H1 (cell line): ENCODE results near the gene CDKN2A. TPM values are rescaled to one million over a fixed set of nuclear protein-coding genes. Genes with fewer than 3 reads are reported as not detected.

Experiments
- CTCF ChIA-PET: fragments of 300-600 bp; sonication (Branson Sonifier 250); formaldehyde crosslinking; loops from one replicate; lab custom pipeline; 2021; ENCODE audit not compliant: partially characterized antibody; lab: Charles Lee
- POLR2A ChIA-PET: fragments of 300-600 bp; sonication (Branson Sonifier 250); formaldehyde crosslinking; loops from one replicate; lab custom pipeline; 2021; ENCODE audit warnings: inconsistent platforms; ENCODE audit not compliant: partially characterized antibody; lab: Charles Lee
- DNase-seq, 2 experiments: peaks; one replicate each; pipeline versions ENCODE4 v3.0.0 to v3.0.0-alpha.2; 2010 to 2022; ENCODE audit warnings: low spot score in 2 of 2, low read depth in 1 of 2, mixed read lengths in 1 of 2
- FAIRE-seq: peaks from 2 replicates; lab custom pipeline; 2011; peaks lifted over from hg19 to GRCh38; lab: Jason Lieb, UNC
- H2AFZ ChIP-seq: 2 replicates; pipeline ENCODE4 v1.8.1; 2012; ENCODE audit warnings: low read length, inconsistent platforms
- H2AK5ac ChIP-seq: 2 replicates; pipeline ENCODE4 v1.6.1; 2013; ENCODE audit warnings: low read depth, low read length
- H2BK120ac ChIP-seq: replicated peaks from 2 replicates; pipeline ENCODE3; 2013; ENCODE audit warnings: low read depth, low read length, inconsistent platforms
- H2BK12ac ChIP-seq: 2 replicates; pipeline ENCODE4 v1.6.1; 2013; ENCODE audit warnings: low read depth, low read length
- H2BK15ac ChIP-seq: 2 replicates; pipeline ENCODE4 v1.6.1; 2013; ENCODE audit warnings: low read length
- H2BK20ac ChIP-seq: 2 replicates; pipeline ENCODE4 v1.6.1; 2013; ENCODE audit warnings: low read length
- H2BK5ac ChIP-seq: 2 replicates; pipeline ENCODE4 v1.6.1; 2013; ENCODE audit warnings: low read depth, low read length
- H3K14ac ChIP-seq: 2 replicates; pipeline ENCODE4 v1.6.1; 2013; ENCODE audit warnings: inconsistent platforms; ENCODE audit not compliant: insufficient read length
- H3K18ac ChIP-seq: 2 replicates; pipeline ENCODE4 v1.6.1; 2013; ENCODE audit warnings: low read length; ENCODE audit errors: extremely low read depth
- H3K23ac ChIP-seq: 2 replicates; pipeline ENCODE4 v1.6.1; 2013; ENCODE audit warnings: inconsistent platforms; ENCODE audit not compliant: insufficient read length
- H3K23me2 ChIP-seq: 2 replicates; pipeline ENCODE4 v1.6.1; 2013; ENCODE audit warnings: low read depth, low read length
- H3K27ac ChIP-seq: 2 replicates; pipeline ENCODE4 v1.6.1; 2011; ENCODE audit warnings: low read depth, low read length, inconsistent platforms
- H3K27me3 ChIP-seq, 4 experiments: replicated peaks in 1 of 4; 1 replicate in 1 of 4; 2 replicates in 3 of 4; pipeline versions ENCODE4 v1.6.1 to v1.8.1; 2011 to 2013; ENCODE audit warnings: low read length in 3 of 4, mild to moderate bottlenecking in 3 of 4, inconsistent platforms in 2 of 4, mixed read lengths in 2 of 4, moderate library complexity in 1 of 4; ENCODE audit not compliant: control insufficient read depth in 3 of 4, insufficient read depth in 3 of 4; ENCODE audit errors: extremely low read depth in 1 of 4
- H3K36me3 ChIP-seq, 4 experiments: 2 replicates each; pipeline versions ENCODE4 v1.6.1 to v1.8.1; 2011 to 2013; ENCODE audit warnings: mild to moderate bottlenecking in 4 of 4, low read length in 3 of 4, moderate library complexity in 2 of 4, control low read depth in 1 of 4, inconsistent platforms in 1 of 4; ENCODE audit not compliant: insufficient read depth in 4 of 4, control insufficient read depth in 2 of 4
- H3K4ac ChIP-seq: replicated peaks from 2 replicates; pipeline ENCODE3; 2013; ENCODE audit warnings: low read length, low read depth, mixed read lengths, inconsistent platforms; ENCODE audit not compliant: insufficient read length
- H3K4me1 ChIP-seq, 4 experiments: replicated peaks in 1 of 4; 1 replicate in 1 of 4; 2 replicates in 3 of 4; pipeline versions ENCODE4 v1.6.1 to v1.8.1; 2011 to 2013; ENCODE audit warnings: low read length in 3 of 4, inconsistent platforms in 2 of 4, mixed read lengths in 1 of 4; ENCODE audit not compliant: insufficient read depth in 4 of 4, control insufficient read depth in 3 of 4
- H3K4me2 ChIP-seq, 2 experiments: 2 replicates each; pipeline versions ENCODE4 v1.6.1 to v1.8.1; 2011 to 2013; ENCODE audit warnings: low read depth in 2 of 2, low read length in 2 of 2, control low read depth in 1 of 2, inconsistent platforms in 1 of 2, mild to moderate bottlenecking in 1 of 2; ENCODE audit not compliant: insufficient read depth in 1 of 2
- H3K4me3 ChIP-seq, 4 experiments: fragments of 200-600, 300-600 bp in 1 of 4; sonication (generic), shearing (Covaris generic), sonication (Bioruptor Twin) in 1 of 4; 2 replicates each; pipeline versions ENCODE4 v1.5.1 to v1.8.1; 2011 to 2016; ENCODE audit warnings: low read length in 4 of 4, low read depth in 3 of 4, control low read depth in 2 of 4, inconsistent platforms in 2 of 4, mild to moderate bottlenecking in 2 of 4, mixed read lengths in 1 of 4, moderate library complexity in 1 of 4; ENCODE audit not compliant: insufficient read depth in 2 of 4; ENCODE audit errors: extremely low read depth in 1 of 4
- H3K56ac ChIP-seq: replicated peaks from 2 replicates; pipeline ENCODE3; 2013; ENCODE audit warnings: low read depth, mild to moderate bottlenecking, mixed read lengths, low read length, inconsistent platforms; ENCODE audit not compliant: insufficient read length
- H3K79me1 ChIP-seq: 2 replicates; pipeline ENCODE4 v1.6.1; 2013; ENCODE audit warnings: low read depth, low read length, control low read depth
- H3K79me2 ChIP-seq, 2 experiments: 2 replicates each; pipeline versions ENCODE4 v1.6.1 to v1.8.1; 2012 to 2013; ENCODE audit warnings: low read length in 2 of 2, mild to moderate bottlenecking in 2 of 2, inconsistent platforms in 1 of 2; ENCODE audit not compliant: insufficient read depth in 2 of 2, control insufficient read depth in 1 of 2
- H3K9ac ChIP-seq, 4 experiments: replicated peaks in 1 of 4; 1 replicate in 1 of 4; 2 replicates in 3 of 4; pipeline versions ENCODE4 v1.6.1 to v1.8.1; 2011 to 2013; ENCODE audit warnings: low read depth in 3 of 4, low read length in 3 of 4, control low read depth in 2 of 4, mild to moderate bottlenecking in 2 of 4, moderate library complexity in 2 of 4, inconsistent platforms in 1 of 4; ENCODE audit errors: extremely low read depth in 1 of 4
- H3K9me3 ChIP-seq, 2 experiments: 2 replicates each; pipeline versions ENCODE4 v1.6.1 to v1.8.1; 2012 to 2013; ENCODE audit warnings: mild to moderate bottlenecking in 2 of 2, moderate library complexity in 2 of 2, control low read depth in 1 of 2, inconsistent platforms in 1 of 2, low read depth in 1 of 2, low read length in 1 of 2, mixed read lengths in 1 of 2; ENCODE audit not compliant: insufficient read depth in 2 of 2
- H4K20me1 ChIP-seq, 2 experiments: replicated peaks in 1 of 2; 2 replicates each; pipeline versions ENCODE3 to v1.8.1; 2011 to 2013; ENCODE audit warnings: inconsistent platforms in 2 of 2, low read length in 2 of 2, mild to moderate bottlenecking in 1 of 2; ENCODE audit not compliant: insufficient read depth in 2 of 2, control insufficient read depth in 1 of 2
- H4K5ac ChIP-seq: 2 replicates; pipeline ENCODE4 v1.6.1; 2013; ENCODE audit warnings: low read length, low read depth, mixed read lengths, inconsistent platforms; ENCODE audit not compliant: insufficient read length
- H4K8ac ChIP-seq: 2 replicates; pipeline ENCODE4 v1.8.0; 2013; ENCODE audit warnings: mild to moderate bottlenecking, moderate library complexity, low read length, inconsistent platforms; ENCODE audit not compliant: insufficient read depth; ENCODE audit errors: extremely low read depth
- H4K91ac ChIP-seq: replicated peaks from 2 replicates; pipeline ENCODE3; 2013; ENCODE audit warnings: low read length, mixed read lengths, inconsistent platforms; ENCODE audit not compliant: insufficient read length
- CHD2 ChIP-seq: IDR thresholded peaks from 2 replicates; pipeline ENCODE4 v1.6.1; 2012; ENCODE audit warnings: low read length, improper control_type of control experiment
- FOSL1 ChIP-seq: IDR thresholded peaks from 2 replicates; pipeline ENCODE4 v1.6.1; 2011; ENCODE audit warnings: mild to moderate bottlenecking, low read depth, low read length, moderate library complexity; ENCODE audit not compliant: insufficient read depth
- KDM5A ChIP-seq: fragments of 200-600 bp; IDR thresholded peaks from 2 replicates; pipeline ENCODE4 v1.7.1; 2012; ENCODE audit warnings: mild to moderate bottlenecking, low read length, inconsistent platforms, mixed read lengths
- POU5F1 ChIP-seq: IDR thresholded peaks from 2 replicates; pipeline ENCODE4 v1.6.1; 2011; ENCODE audit warnings: low read depth, mild to moderate bottlenecking, low read length, moderate library complexity
- YY1 ChIP-seq: IDR thresholded peaks from 2 replicates; pipeline ENCODE4 v1.6.1; 2011; ENCODE audit warnings: low read depth, mild to moderate bottlenecking, low read length
- polyA plus RNA-seq, 7 experiments: library from polyadenylated mRNA; depleted of rRNA in 3 of 7; stranded (reverse) in 5 of 7; unstranded in 2 of 7; fragments of >200 nt in 5 of 7; fragments of 200-250 nt in 2 of 7; gene quantifications; 1 replicate in 5 of 7; 2 replicates in 1 of 7; 4 replicates in 1 of 7; pipeline versions ENCODE4 v1.2.1 to v1.2.3, GENCODE V29; 2011 to 2013; ENCODE audit warnings: missing spikeins in 2 of 7, mixed read lengths in 2 of 7
- total RNA-seq: library from RNA; stranded (reverse); fragmentation: NEBNext Ultra II Directional; extraction: Animal tissue kit (Norgen Biotek cat#: 25700); gene quantifications from 2 replicates; pipeline ENCODE4 v1.2.1, GENCODE V29; 2021
- TF ChIP-seq, protein P1 (sequence below): IDR thresholded peaks from 2 replicates; pipeline ENCODE4 v1.6.1; 2012; ENCODE audit warnings: inconsistent platforms
- TF ChIP-seq, protein P2 (sequence below): IDR thresholded peaks from 2 replicates; pipeline ENCODE4 v1.6.1; 2011; ENCODE audit warnings: low read depth, mild to moderate bottlenecking, low read length; ENCODE audit not compliant: insufficient read depth

The CDKN2A gene
- total and polyA plus RNA-seq, 2 of the 8 experiments (the other 6 are each of a cell fraction or from before 2014, with no cell fraction given), result 0.51 to 0.73 TPM

DNA sequence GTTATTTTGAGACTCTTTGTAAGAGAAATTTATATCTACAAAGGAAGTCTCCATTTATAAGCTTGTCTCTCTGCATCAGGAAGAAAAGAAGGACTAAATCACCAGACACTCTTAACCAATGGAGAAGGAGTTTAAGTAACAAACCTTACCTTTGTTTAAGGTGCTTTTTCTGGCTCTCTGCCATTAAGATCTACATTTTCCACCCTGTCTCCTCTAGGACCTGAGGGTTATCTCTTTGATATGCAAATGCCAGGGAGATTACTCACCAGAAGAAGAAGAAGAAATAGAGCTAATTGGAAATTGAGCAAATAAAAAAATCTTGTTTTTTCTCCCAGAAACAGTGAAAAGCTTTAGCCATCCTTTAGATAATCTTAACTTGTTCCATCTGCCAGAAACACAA is 60.9 kb downstream of the CDKN2A start:
- Histone ChIP-seq H3K4me3 (no peak overlapping the region), H3K14ac (no peak overlapping the region), H3K23ac (no peak overlapping the region), H3K9me3 (no peaks in the 10 kb centered on the region), H3K4ac (no peak overlapping the region), H4K20me1 (no peaks in the 10 kb centered on the region), H3K9ac (no peak overlapping the region), H3K27me3 (no peaks in the 10 kb centered on the region), H3K79me2 (no peaks in the 10 kb centered on the region), H2BK120ac (no peak overlapping the region), H4K8ac (no peak overlapping the region), H2AK5ac (no peak overlapping the region), H2BK12ac (no peak overlapping the region), H3K23me2 (no peaks in the 10 kb centered on the region), H3K79me1 (no peaks in the 10 kb centered on the region), H4K91ac (no peak overlapping the region), H3K56ac (no peak overlapping the region), H3K4me2 (0 out of 4 replicates have a peak overlapping the region, but pooled peaks of 1 of the 2 experiments have one; percentile 1), H4K5ac (peak overlapping the region; percentile 21), H2BK5ac (no peak overlapping the region), H3K36me3 (no peaks in the 10 kb centered on the region), H3K18ac (no peak overlapping the region), H2BK20ac (no peak overlapping the region), H2BK15ac (no peak overlapping the region), H3K27ac (no peak overlapping the region), H3K4me1 (peaks cover 0 to 6% (median 3%) of the 10 kb centered on the region in 4 experiments; a peak in 2 of 7 replicates), H2AFZ (no peak overlapping the region)
- 0 out of 2 replicates have a peak, but pooled peaks have one; percentile 48 for TF ChIP-seq POU5F1
- no peak for TF ChIP-seq FOSL1
- TF ChIP-seq, protein P1, sequence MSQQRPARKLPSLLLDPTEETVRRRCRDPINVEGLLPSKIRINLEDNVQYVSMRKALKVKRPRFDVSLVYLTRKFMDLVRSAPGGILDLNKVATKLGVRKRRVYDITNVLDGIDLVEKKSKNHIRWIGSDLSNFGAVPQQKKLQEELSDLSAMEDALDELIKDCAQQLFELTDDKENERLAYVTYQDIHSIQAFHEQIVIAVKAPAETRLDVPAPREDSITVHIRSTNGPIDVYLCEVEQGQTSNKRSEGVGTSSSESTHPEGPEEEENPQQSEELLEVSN, result no peak
- TF ChIP-seq, protein P2, sequence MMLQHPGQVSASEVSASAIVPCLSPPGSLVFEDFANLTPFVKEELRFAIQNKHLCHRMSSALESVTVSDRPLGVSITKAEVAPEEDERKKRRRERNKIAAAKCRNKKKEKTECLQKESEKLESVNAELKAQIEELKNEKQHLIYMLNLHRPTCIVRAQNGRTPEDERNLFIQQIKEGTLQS, result no peak
- no peak for TF ChIP-seq KDM5A
- no peak for TF ChIP-seq CHD2
- TF ChIP-seq YY1, result no peak
- CTCF ChIA-PET, result interaction anchor here (0.7 to 1.4 kb wide), 6 partner anchors 11 to 75 kb away, joined by 3 to 7 read pairs (median 4); partner anchors contain the start of gene CDKN2B
- POLR2A ChIA-PET, result no interaction called here
- FAIRE-seq, result peak; percentile 57
- DNase-seq, result peak in 1 of 2 experiments; percentile 1
